Measurements from ENCODE around the gene HHLA2.

HHLA2 gene

GRCh38 chr3:108416111-108416869, 119.9 kb downstream of the HHLA2 start:
- no peak for DNase-seq (ENCODE audit: extremely low read depth in 1 of 2, low read depth in 1 of 2)

GRCh38 chr3:108420926-108421325, 124.6 kb downstream of the HHLA2 start:
- no peak for DNase-seq (ENCODE audit: extremely low read depth in 1 of 2, low read depth in 1 of 2)

Data from activated CD8-positive, alpha-beta memory T cell treated with anti-CD3 and anti-CD28 coated beads for 1 hour (primary cell).